ENCODE data around the gene DNAJC18.

Gene DNAJC18

DNA sequence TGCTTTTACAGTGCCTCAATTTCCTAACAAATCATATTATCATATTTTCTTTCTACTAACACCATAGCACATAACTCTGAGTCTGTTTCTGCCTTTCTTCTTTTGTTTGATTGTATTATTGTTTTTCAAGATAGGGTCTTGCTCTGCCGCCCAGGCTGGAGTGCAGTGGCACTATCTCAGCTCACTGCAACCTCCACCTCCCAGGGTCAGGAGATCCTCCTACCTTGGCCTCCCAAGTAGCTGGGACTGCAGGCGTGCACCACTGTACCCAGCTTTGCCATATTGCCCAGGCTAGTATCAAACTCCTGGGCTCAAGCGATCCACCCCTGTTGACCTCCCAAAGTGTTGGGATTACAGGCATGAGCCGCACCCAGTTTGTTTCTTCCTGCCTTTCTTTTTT is 78.9 kb downstream of the DNAJC18 start:
- DNase-seq, result no peak

Measured in effector CD8-positive, alpha-beta T cell (primary cell).